ENCODE results near the gene MMS22L.

Gene MMS22L

DNA sequence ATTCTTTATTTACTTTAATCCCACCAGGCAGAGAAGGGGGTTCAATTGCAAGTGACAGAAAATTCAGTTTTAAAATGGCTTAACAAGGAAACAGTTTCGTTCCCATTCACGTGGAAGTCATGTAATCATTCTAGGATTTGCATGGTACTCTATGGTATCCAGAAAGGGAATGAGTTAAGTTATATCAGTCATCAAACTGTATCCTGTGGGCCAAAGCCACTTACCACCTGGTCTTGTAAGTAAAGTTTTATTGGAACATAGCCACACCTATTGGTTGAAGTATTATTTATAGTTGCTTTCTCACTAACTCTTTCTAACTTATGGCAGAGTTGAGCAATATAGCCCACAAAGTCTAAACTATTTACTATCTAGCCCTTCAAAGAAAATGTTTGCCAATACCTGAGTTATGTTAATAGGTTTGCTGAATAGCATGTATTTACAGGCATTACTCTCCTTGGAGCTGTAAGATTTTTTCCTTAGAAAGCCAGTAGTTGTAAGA, 10.2 kb upstream of the MMS22L start:
- TF ChIP-seq FOXP2 (optimal IDR thresholded peaks at IDR 0.05; ENCODE audit: borderline replicate concordance, extremely low read depth, extremely low read length, insufficient read depth) (no peak), SIN3A (IDR thresholded peaks at IDR 0.05; ENCODE audit: borderline replicate concordance, insufficient read depth, low read length) (no peak), POLR2AphosphoS5 (IDR thresholded peaks at IDR 0.05; ENCODE audit: low read depth, low read length) (no peak)
- TF ChIP-seq, protein P1, sequence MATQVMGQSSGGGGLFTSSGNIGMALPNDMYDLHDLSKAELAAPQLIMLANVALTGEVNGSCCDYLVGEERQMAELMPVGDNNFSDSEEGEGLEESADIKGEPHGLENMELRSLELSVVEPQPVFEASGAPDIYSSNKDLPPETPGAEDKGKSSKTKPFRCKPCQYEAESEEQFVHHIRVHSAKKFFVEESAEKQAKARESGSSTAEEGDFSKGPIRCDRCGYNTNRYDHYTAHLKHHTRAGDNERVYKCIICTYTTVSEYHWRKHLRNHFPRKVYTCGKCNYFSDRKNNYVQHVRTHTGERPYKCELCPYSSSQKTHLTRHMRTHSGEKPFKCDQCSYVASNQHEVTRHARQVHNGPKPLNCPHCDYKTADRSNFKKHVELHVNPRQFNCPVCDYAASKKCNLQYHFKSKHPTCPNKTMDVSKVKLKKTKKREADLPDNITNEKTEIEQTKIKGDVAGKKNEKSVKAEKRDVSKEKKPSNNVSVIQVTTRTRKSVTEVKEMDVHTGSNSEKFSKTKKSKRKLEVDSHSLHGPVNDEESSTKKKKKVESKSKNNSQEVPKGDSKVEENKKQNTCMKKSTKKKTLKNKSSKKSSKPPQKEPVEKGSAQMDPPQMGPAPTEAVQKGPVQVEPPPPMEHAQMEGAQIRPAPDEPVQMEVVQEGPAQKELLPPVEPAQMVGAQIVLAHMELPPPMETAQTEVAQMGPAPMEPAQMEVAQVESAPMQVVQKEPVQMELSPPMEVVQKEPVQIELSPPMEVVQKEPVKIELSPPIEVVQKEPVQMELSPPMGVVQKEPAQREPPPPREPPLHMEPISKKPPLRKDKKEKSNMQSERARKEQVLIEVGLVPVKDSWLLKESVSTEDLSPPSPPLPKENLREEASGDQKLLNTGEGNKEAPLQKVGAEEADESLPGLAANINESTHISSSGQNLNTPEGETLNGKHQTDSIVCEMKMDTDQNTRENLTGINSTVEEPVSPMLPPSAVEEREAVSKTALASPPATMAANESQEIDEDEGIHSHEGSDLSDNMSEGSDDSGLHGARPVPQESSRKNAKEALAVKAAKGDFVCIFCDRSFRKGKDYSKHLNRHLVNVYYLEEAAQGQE (IDR thresholded peaks at IDR 0.05; ENCODE audit: insufficient read depth in 1 of 2, low read depth in 2 of 2, low read length in 2 of 2): no peak

DNA sequence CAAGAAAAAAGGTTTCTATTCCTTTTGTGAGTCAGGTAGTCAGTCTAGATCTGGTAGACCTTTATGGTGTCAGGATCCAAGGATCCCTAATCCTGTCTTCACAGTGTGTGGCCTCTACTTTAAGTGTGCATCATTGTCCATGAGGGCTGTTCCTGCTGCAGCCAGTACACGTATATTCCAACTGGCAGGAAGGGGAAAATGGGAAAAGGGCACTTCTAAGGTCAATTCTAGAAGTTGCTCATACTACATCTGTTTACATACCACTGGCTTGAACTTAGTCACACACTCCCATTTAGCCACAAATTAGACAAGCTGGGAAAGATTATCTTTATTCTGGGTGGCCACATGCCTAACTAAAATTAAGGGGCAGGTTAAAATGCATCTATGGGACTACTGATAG, 9.7 kb upstream of the MMS22L start:
- no peak for TF ChIP-seq SIN3A (IDR thresholded peaks at IDR 0.05; ENCODE audit: borderline replicate concordance, insufficient read depth, low read length)
- TF ChIP-seq POLR2AphosphoS5 (IDR thresholded peaks at IDR 0.05; ENCODE audit: low read depth, low read length): no peak
- TF ChIP-seq FOXP2 (optimal IDR thresholded peaks at IDR 0.05; ENCODE audit: borderline replicate concordance, extremely low read depth, extremely low read length, insufficient read depth): no peak
- TF ChIP-seq TAF1 (IDR thresholded peaks at IDR 0.05; ENCODE audit: borderline replicate concordance, insufficient read depth, low read length): no peak

DNA sequence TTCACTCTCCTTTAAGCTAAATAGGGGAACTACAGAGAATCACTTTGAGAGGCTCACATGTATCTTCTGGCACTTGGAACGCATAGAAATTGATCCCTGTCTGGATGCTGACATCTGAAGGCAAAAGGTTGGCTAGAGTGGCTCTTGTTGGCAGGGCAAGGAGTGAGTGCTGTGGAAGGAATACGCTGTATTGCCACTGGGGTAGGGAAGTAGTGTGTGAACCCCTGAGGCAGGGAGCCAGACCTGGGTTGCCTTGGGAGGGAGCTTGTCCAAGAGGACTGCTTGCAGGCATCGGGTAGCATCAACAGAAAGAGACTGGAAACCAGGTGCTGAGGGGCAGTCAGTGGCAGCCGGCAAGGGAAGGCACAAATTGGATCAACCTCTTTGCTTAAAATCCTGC, 8.9 kb upstream of the MMS22L start:
- TF ChIP-seq SIN3A (IDR thresholded peaks at IDR 0.05; ENCODE audit: borderline replicate concordance, insufficient read depth, low read length) (no peak), TAF1 (IDR thresholded peaks at IDR 0.05; ENCODE audit: borderline replicate concordance, insufficient read depth, low read length) (no peak), FOXP2 (optimal IDR thresholded peaks at IDR 0.05; ENCODE audit: borderline replicate concordance, extremely low read depth, extremely low read length, insufficient read depth) (no peak), POLR2AphosphoS5 (IDR thresholded peaks at IDR 0.05; ENCODE audit: low read depth, low read length) (no peak)
- TF ChIP-seq, protein P1 (IDR thresholded peaks at IDR 0.05; ENCODE audit: insufficient read depth in 1 of 2, low read depth in 2 of 2, low read length in 2 of 2): no peak

DNA sequence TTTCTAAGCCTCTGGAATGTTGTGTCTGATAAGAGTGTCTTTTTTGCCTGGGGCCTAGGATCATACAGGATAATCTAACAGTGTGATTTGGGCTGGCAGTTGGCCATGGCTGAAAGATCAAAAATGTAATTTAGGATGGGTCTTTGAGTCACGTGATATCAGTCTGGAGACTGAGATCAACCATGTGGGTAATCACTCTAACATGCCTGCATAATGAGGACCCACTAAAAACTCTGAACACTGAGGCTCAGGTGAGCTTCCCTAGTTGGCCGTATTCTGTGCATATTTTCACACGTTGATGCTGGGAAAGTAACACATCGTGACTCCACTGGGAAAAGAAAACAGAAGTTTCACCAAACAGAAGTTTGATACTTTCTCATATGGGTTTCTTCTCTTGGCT, 6.3 kb upstream of the MMS22L start:
- TF ChIP-seq FOXP2 (optimal IDR thresholded peaks at IDR 0.05; ENCODE audit: borderline replicate concordance, extremely low read depth, extremely low read length, insufficient read depth): no peak
- no peak for TF ChIP-seq POLR2AphosphoS5 (IDR thresholded peaks at IDR 0.05; ENCODE audit: low read depth, low read length)
- TF ChIP-seq TAF1 (IDR thresholded peaks at IDR 0.05; ENCODE audit: borderline replicate concordance, insufficient read depth, low read length): no peak

DNA sequence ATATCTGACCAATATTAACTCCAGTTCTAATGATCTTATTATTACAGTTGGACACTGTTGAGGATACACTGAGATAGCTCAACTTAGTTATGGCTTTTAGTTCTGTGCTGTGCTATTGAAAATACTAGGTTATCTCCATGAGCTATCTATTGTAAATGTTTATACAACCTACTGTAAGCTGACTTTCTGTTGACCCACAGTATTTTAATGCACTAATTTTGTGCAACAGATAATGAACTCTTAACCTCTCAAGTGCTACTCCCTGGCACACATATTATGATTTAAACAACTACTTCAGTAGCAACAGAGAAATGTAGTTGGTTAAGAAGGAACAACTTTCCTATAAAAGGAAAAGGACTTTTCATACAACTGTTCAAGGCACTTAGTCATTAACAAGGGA, 5.2 kb upstream of the MMS22L start:
- no peak for TF ChIP-seq SIN3A (IDR thresholded peaks at IDR 0.05; ENCODE audit: borderline replicate concordance, insufficient read depth, low read length)
- TF ChIP-seq TAF1 (IDR thresholded peaks at IDR 0.05; ENCODE audit: borderline replicate concordance, insufficient read depth, low read length): no peak
- TF ChIP-seq, protein P1 (IDR thresholded peaks at IDR 0.05; ENCODE audit: insufficient read depth in 1 of 2, low read depth in 2 of 2, low read length in 2 of 2): no peak
- no peak for TF ChIP-seq POLR2AphosphoS5 (IDR thresholded peaks at IDR 0.05; ENCODE audit: low read depth, low read length)
- TF ChIP-seq FOXP2 (optimal IDR thresholded peaks at IDR 0.05; ENCODE audit: borderline replicate concordance, extremely low read depth, extremely low read length, insufficient read depth): no peak

DNA sequence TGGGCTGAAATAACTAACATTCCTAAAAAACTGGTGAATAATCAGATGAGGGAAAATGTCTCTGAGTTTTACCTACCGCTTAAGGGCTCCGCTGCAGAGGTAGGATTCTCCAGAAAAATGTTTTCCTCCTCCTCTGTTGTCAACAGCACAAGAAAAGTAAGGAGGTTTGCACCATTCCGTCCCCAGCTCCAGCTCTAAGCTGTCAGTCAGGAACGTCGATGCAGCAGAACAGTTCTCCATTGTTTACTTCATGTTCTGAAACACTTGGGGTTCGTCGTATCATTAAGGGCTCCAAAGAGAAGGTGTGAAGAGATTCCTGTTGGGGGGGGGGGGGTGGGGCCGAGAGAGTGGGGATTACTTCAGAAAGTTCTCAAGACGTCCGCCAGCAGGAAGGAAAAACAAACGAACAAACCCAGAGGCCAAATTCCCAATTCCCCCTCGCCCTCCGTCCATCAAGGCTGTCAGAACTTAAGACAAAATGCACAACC, 734 bp downstream of the MMS22L start:
- no peak for TF ChIP-seq FOXP2 (optimal IDR thresholded peaks at IDR 0.05; ENCODE audit: borderline replicate concordance, extremely low read depth, extremely low read length, insufficient read depth)

DNA sequence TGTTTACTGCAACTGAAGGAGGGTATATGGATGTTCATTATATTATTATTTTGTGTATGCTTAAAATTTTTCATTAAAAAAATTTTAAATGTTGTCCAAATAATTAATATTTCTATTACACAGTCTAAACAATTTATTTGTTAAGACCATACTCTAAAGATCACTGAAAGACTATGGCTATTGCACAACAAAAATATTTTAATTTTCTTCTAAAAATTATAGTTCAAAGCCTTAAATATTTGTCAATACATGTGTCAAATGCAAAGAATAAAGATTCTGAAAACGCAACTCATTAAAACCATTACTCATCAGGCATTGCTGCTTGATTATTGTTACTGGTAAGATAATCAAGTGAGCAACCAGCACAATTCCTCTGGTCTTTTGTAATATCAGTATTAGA, 2.2 kb downstream of the MMS22L start:
- TF ChIP-seq POLR2AphosphoS5 (IDR thresholded peaks at IDR 0.05; ENCODE audit: low read depth, low read length): no peak
- TF ChIP-seq, protein P1 (IDR thresholded peaks at IDR 0.05; ENCODE audit: insufficient read depth in 1 of 2, low read depth in 2 of 2, low read length in 2 of 2): no peak
- TF ChIP-seq TAF1 (IDR thresholded peaks at IDR 0.05; ENCODE audit: borderline replicate concordance, insufficient read depth, low read length): no peak
- no peak for TF ChIP-seq SIN3A (IDR thresholded peaks at IDR 0.05; ENCODE audit: borderline replicate concordance, insufficient read depth, low read length)

Measured in PFSK-1 (cell line).